Measurements from ENCODE around the gene COPE.
"Not testable (repeated sequence)": the region's sequence is repeated elsewhere in the genome, so short reads cannot be mapped to it uniquely, and the experiment has no call there.

The COPE gene

GRCh38 chr19:18928018-18928805 lies 9.0 kb upstream of the COPE start:
- no peak for FAIRE-seq
- DNase-seq (ENCODE audit: insufficient read length, low spot score) = no peak
- no peak for TF ChIP-seq CTCF (IDR thresholded peaks at IDR 0.05; ENCODE audit: insufficient read depth, missing control alignments)

GRCh38 chr19:18924684-18925213 lies 5.6 kb upstream of the COPE start:
- no peak for TF ChIP-seq CTCF (IDR thresholded peaks at IDR 0.05; ENCODE audit: insufficient read depth, missing control alignments)
- DNase-seq (ENCODE audit: insufficient read length, low spot score) (no peak), FAIRE-seq (no peak)

GRCh38 chr19:18922228-18922985 lies 3.2 kb upstream of the COPE start:
- FAIRE-seq = no peak
- no peak for DNase-seq (ENCODE audit: insufficient read length, low spot score)
- no peak for TF ChIP-seq CTCF (IDR thresholded peaks at IDR 0.05; ENCODE audit: insufficient read depth, missing control alignments)

- no peak for TF ChIP-seq CTCF (IDR thresholded peaks at IDR 0.05; ENCODE audit: insufficient read depth, missing control alignments)
- FAIRE-seq (no peak), DNase-seq (ENCODE audit: insufficient read length, low spot score) (no peak)
These were observed 2.4 kb upstream of the COPE start for GRCh38 chr19:18921593-18921992.

- no peak for FAIRE-seq
- TF ChIP-seq CTCF (IDR thresholded peaks at IDR 0.05; ENCODE audit: insufficient read depth, missing control alignments) = no peak
- no peak for DNase-seq (ENCODE audit: insufficient read length, low spot score)
These were observed 1.2 kb upstream of the COPE start for GRCh38 chr19:18920400-18920799.

GRCh38 chr19:18919900-18920214 lies 670 bp upstream of the COPE start:
- FAIRE-seq = no peak
- no peak for TF ChIP-seq CTCF (IDR thresholded peaks at IDR 0.05; ENCODE audit: insufficient read depth, missing control alignments)

GRCh38 chr19:18917593-18917992 lies 1.6 kb downstream of the COPE start:
- FAIRE-seq; DNase-seq (ENCODE audit: insufficient read length, low spot score): not testable (repeated sequence)

More at GRCh38 chr19:18919900-18920214, 670 bp upstream of the COPE start:
- DNase-seq (ENCODE audit: insufficient read length, low spot score) = no peak
